ENCODE results near the gene PDK2.

PDK2 gene

DNA sequence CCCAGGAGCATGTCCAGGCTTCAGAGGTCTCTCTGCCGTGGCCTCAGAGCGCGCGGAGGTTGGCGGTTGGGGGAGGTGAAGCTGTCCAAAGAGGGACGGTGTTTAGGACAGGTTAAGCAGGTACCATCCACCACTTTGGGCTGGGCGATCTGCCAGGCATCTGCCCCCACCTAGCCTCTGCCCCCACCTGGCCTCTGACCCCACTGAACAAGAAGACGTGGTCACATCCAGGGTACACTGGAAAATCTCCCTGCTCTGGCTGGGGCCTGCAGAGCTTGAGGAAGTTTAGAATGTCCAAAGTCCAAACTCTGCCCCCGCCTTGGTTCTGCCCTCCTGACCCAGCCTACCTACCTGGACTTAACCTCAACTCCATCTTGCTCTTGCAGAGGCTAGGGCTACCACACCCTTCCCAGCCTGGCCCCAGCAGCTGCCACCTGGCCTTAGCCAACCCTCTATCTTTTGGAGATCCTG lies 37.6 kb upstream of the PDK2 start:
- Histone ChIP-seq H3K27ac (ENCODE audit: poor library complexity, severe bottlenecking) (peak overlapping the region; percentile 100), H3K4me1 (ENCODE audit: insufficient read depth, poor library complexity, severe bottlenecking) (peaks cover 50% of the 10 kb centered on the region), H3K4me3 (ENCODE audit: severe bottlenecking) (peak overlapping the region; percentile 80), H3K36me3 (ENCODE audit: low read depth) (peaks cover 55% of the 10 kb centered on the region), H3K9me3 (ENCODE audit: severe bottlenecking) (no peaks in the 10 kb centered on the region), H3K27me3 (ENCODE audit: insufficient read depth, poor library complexity, severe bottlenecking) (no peaks in the 10 kb centered on the region)
- no peak for ATAC-seq (ENCODE audit: low read depth)
- DNase-seq (ENCODE audit: low spot score), result no peak
- TF ChIP-seq, protein P1, sequence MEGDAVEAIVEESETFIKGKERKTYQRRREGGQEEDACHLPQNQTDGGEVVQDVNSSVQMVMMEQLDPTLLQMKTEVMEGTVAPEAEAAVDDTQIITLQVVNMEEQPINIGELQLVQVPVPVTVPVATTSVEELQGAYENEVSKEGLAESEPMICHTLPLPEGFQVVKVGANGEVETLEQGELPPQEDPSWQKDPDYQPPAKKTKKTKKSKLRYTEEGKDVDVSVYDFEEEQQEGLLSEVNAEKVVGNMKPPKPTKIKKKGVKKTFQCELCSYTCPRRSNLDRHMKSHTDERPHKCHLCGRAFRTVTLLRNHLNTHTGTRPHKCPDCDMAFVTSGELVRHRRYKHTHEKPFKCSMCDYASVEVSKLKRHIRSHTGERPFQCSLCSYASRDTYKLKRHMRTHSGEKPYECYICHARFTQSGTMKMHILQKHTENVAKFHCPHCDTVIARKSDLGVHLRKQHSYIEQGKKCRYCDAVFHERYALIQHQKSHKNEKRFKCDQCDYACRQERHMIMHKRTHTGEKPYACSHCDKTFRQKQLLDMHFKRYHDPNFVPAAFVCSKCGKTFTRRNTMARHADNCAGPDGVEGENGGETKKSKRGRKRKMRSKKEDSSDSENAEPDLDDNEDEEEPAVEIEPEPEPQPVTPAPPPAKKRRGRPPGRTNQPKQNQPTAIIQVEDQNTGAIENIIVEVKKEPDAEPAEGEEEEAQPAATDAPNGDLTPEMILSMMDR (IDR thresholded peaks at IDR 0.05; ENCODE audit: poor library complexity, severe bottlenecking), result no peak

DNA sequence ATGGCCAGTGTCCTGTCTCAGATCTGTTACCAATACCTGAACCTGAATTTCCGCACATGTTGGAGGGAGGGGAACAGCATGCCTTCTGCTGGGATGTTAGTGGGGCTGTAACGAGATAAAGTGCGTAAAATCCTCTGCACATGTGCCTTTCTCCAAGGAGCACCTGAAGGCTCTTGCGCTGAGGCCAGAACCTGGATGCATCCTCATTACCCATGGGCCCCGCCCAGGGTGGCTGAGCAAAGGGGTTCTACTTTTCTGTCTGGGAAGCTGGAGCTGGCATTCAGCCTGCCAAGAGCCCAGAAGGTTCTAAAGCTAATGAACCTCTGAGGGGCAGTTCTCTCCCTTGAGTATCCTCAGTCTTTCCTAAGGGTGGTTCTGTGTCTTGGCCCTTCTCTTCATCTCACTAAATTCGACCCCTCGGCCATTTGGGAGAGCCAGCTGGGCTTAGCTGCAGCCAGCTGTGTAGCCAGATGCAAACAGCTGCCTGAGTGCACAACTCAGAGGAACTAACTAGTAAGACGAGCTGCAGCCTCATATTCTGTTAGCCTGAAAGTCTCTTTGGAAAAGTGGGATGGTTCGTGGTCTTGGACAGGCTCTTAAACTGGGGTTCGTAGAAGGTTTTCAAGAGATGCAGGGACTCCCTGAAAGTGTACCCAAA lies 36.7 kb upstream of the PDK2 start:
- peaks cover 50% of the 10 kb centered on the region for H3K4me1 ChIP-seq (ENCODE audit: insufficient read depth, poor library complexity, severe bottlenecking)
- H3K36me3 ChIP-seq (ENCODE audit: low read depth), result peaks cover 63% of the 10 kb centered on the region

DNA sequence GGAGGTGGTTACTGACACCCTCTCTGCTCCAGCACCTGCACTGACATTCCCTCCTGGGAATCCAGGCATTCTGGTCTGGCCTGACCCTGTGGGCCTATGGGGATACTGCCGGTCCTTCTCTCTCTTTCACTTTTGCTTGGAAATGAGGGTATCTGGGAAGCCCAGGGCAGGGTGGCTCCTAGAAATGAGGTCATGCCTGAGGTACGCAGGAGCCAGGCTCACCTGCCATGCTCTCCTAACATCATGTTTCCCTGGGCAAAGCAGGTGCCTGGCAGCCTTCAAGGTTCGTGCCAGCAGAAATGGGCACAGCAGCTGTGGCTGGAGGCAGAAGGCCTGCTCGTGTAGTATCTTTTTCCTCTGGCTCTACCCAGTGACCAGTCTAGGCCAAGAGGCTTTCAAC lies 35.9 kb upstream of the PDK2 start:
- no peak for ATAC-seq (ENCODE audit: low read depth)
- peak overlapping the region; percentile 100 for H3K27ac ChIP-seq (ENCODE audit: poor library complexity, severe bottlenecking)
- no peaks in the 10 kb centered on the region for H3K27me3 ChIP-seq (ENCODE audit: insufficient read depth, poor library complexity, severe bottlenecking)
- peak overlapping the region; percentile 80 for H3K4me3 ChIP-seq (ENCODE audit: severe bottlenecking)
- H3K4me1 ChIP-seq (ENCODE audit: insufficient read depth, poor library complexity, severe bottlenecking), result peaks cover 50% of the 10 kb centered on the region
- no peak for DNase-seq (ENCODE audit: low spot score)
- peaks cover 71% of the 10 kb centered on the region for H3K36me3 ChIP-seq (ENCODE audit: low read depth)
- no peaks in the 10 kb centered on the region for H3K9me3 ChIP-seq (ENCODE audit: severe bottlenecking)
- TF ChIP-seq, protein P1 (IDR thresholded peaks at IDR 0.05; ENCODE audit: poor library complexity, severe bottlenecking), result no peak

More for the DNA sequence above, 36.7 kb upstream of the PDK2 start:
- no peaks in the 10 kb centered on the region for H3K27me3 ChIP-seq (ENCODE audit: insufficient read depth, poor library complexity, severe bottlenecking)
- ATAC-seq (ENCODE audit: low read depth), result no peak
- peak overlapping the region; percentile 80 for H3K4me3 ChIP-seq (ENCODE audit: severe bottlenecking)
- no peaks in the 10 kb centered on the region for H3K9me3 ChIP-seq (ENCODE audit: severe bottlenecking)
- peak overlapping the region; percentile 100 for H3K27ac ChIP-seq (ENCODE audit: poor library complexity, severe bottlenecking)
- DNase-seq (ENCODE audit: low spot score), result no peak
- TF ChIP-seq, protein P1 (IDR thresholded peaks at IDR 0.05; ENCODE audit: poor library complexity, severe bottlenecking), result no peak

DNA sequence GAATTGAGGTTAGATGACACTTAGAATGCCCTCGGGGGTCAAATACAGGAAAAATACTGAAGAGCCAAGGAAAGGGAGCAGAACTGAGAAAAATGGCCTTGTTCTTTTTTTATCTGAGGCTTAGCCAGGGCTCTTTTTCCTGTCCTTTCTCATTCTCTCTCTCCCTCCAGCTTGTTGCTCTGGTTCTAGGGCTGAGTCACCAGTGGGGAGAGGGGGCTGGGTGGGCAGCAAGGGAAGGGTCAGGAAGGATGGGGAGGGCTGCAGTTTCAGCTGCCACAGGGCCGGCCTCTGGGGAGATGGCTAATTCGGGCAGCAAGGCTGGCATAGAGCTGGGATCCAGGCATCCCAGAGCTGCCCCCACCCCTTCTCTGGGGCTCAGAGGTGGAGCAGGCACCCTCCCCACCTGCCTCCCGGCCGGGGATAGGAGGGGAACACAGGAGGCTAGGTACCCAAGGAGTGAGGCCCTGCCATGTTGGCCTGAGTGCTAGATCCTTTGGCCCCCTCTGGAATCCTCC lies 35.3 kb upstream of the PDK2 start:
- ATAC-seq (ENCODE audit: low read depth) (no peak), DNase-seq (ENCODE audit: low spot score) (no peak)
- TF ChIP-seq, protein P1 (IDR thresholded peaks at IDR 0.05; ENCODE audit: poor library complexity, severe bottlenecking), result no peak
- H3K4me1 ChIP-seq (ENCODE audit: insufficient read depth, poor library complexity, severe bottlenecking), result peaks cover 49% of the 10 kb centered on the region
- no peaks in the 10 kb centered on the region for H3K27me3 ChIP-seq (ENCODE audit: insufficient read depth, poor library complexity, severe bottlenecking)
- peak overlapping the region; percentile 100 for H3K27ac ChIP-seq (ENCODE audit: poor library complexity, severe bottlenecking)
- H3K36me3 ChIP-seq (ENCODE audit: low read depth), result peaks cover 77% of the 10 kb centered on the region
- H3K9me3 ChIP-seq (ENCODE audit: severe bottlenecking), result no peaks in the 10 kb centered on the region
- peak overlapping the region; percentile 80 for H3K4me3 ChIP-seq (ENCODE audit: severe bottlenecking)

Data from RWPE2 (cell line).